Activated naive CD8-positive, alpha-beta T cell treated with anti-CD3 and anti-CD28 coated beads, Interleukin-2, amount 50 U/mL, for 24 hours (primary cell): ENCODE data around the gene MICAL2.
A peak's percentile ranks its signal among the peaks of the same experiment; 100 is the strongest.

Source experiments
- ATAC-seq: fragments of 150-1000 bp; cut with Tn5 transposase; one replicate; pipeline ENCODE4 v1.10.0; 2021
- DNase-seq: peaks from one replicate; pipeline ENCODE4 v3.0.0; 2021
- H3K27ac Mint-ChIP-seq: one replicate; pipeline ENCODE4 v1.8.0; 2021; ENCODE audit warnings: mild to moderate bottlenecking, mixed read lengths
- H3K27me3 Mint-ChIP-seq: one replicate; pipeline ENCODE4 v1.8.0; 2021; ENCODE audit warnings: mixed read lengths
- H3K36me3 Mint-ChIP-seq: one replicate; pipeline ENCODE4 v1.8.0; 2021; ENCODE audit warnings: low read depth, mixed read lengths
- H3K4me1 Mint-ChIP-seq: one replicate; pipeline ENCODE4 v1.8.0; 2021; ENCODE audit warnings: mixed read lengths
- H3K4me3 Mint-ChIP-seq: one replicate; pipeline ENCODE4 v1.8.0; 2021; ENCODE audit warnings: mild to moderate bottlenecking, moderate library complexity, mixed read lengths
- H3K9me3 Mint-ChIP-seq: one replicate; pipeline ENCODE4 v1.8.0; 2021; ENCODE audit warnings: mixed read lengths

The MICAL2 gene

GRCh38 chr11:12074529-12075195 lies 35.7 kb upstream of the MICAL2 start:
- no peak overlapping the region for H3K4me3 Mint-ChIP-seq
- no peaks in the 10 kb centered on the region for H3K36me3 Mint-ChIP-seq
- H3K27me3 Mint-ChIP-seq = no peaks in the 10 kb centered on the region
- no peak for ATAC-seq
- H3K27ac Mint-ChIP-seq = no peak overlapping the region
- H3K9me3 Mint-ChIP-seq = no peaks in the 10 kb centered on the region
- DNase-seq = no peak
- H3K4me1 Mint-ChIP-seq = peaks cover 4% of the 10 kb centered on the region

DNA sequence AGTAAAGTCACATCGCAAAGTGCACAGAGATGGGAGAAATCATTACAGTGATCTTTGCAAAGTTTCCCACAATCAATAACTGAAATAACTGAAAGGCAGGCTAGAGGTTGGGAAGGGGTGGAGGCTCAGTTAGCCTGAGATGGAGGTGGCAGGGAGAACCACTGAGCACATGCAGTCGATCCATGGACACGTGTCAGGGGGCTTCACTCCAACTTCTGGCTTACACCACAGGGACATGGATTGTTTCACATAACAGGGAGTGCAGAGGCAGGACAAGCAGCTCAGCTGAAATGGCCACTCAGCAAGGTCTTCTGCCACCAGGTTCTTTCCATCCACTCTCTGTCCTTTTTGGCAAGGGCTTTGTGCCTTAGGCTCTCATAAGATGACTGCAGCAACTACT lies 35.1 kb upstream of the MICAL2 start:
- Mint-ChIP-seq H3K36me3 (no peaks in the 10 kb centered on the region), H3K27ac (no peak overlapping the region), H3K9me3 (no peaks in the 10 kb centered on the region), H3K4me3 (no peak overlapping the region), H3K4me1 (peaks cover 6% of the 10 kb centered on the region), H3K27me3 (no peaks in the 10 kb centered on the region)
- DNase-seq (no peak), ATAC-seq (no peak)

DNA sequence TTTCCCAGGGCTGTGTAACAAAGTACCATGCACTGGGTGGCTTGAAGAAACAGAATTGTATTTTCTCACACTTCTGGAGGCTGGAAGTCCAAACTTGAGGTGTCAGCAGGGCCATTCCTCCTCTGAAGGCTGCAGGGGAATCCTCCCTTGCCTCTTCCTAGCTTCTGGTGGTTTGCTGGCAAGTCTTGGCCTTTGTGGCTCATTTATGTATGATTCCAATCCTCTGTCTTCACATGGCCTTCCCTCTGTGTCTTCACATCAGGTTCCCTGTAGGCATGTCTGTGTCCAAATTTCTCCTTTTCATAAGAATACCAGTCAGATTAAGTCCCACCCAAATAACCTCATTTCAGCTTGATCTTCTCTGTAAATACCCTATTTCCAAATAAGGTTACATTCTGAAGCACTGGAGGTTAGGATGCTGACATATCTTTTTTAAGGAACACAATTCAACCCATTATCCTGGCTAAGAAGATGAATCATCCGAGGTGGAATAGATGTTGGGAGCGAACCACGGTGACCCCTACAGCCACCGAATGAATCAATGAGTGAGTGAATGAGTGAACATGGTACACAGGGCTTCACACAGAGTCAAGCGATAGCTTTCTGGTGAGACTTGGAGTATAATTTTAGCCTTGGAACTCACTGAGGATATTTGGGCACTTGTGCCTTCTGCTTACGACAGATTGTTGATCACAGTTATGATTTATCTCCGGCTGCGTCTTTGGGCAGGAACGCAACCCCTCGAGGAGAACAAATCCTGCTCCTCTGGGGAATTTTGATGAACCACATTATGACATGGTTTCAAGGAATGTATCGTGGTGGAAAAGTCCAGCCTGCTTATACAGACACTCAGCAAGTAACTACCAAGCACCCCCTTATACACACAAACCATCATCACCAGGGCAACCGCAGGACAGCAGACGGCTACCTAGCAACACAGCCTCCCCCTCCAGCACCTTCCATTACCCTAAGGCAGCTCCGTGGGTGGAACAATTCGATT lies 34.3 kb upstream of the MICAL2 start:
- Mint-ChIP-seq H3K9me3 (no peaks in the 10 kb centered on the region), H3K27me3 (no peaks in the 10 kb centered on the region), H3K36me3 (no peaks in the 10 kb centered on the region), H3K27ac (no peak overlapping the region), H3K4me3 (no peak overlapping the region), H3K4me1 (peaks cover 9% of the 10 kb centered on the region)
- DNase-seq (no peak), ATAC-seq (no peak)

DNA sequence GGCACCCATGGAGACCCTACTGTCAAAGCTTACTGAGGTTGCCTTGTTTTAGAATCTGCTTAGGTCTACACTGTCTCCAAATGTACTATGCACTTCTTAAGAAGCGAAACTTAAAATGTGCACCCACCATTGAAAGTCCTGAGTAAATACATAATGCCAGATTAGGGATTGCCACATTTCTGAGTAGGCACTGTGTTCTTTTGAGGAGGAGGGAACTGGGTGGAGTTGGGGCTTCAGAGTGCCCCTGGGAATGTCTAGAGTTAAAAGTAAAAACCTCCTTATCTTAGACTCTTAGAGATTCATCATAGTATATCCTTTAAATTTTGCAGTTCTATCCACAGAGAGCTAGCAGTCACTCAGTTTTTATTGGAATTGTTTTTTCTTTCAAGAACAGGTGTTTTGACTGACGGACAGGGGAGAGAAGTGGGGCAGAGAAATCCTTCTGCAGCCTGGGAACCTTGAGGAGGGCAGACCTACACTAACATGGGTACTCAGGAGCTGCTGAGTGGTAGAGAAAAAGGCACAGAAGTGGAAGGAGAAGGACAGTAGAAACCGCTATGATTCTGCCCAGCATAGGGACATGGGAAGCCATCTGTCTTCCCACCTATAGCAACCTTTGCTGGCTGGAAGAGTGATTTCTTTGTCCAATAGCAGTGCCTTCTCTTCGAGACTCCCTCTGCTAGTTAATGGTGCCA lies 33.4 kb upstream of the MICAL2 start:
- Mint-ChIP-seq H3K27me3 (no peaks in the 10 kb centered on the region), H3K9me3 (no peaks in the 10 kb centered on the region), H3K36me3 (no peaks in the 10 kb centered on the region), H3K4me1 (peaks cover 9% of the 10 kb centered on the region), H3K4me3 (no peak overlapping the region), H3K27ac (no peak overlapping the region)
- DNase-seq (no peak), ATAC-seq (no peak)

DNA sequence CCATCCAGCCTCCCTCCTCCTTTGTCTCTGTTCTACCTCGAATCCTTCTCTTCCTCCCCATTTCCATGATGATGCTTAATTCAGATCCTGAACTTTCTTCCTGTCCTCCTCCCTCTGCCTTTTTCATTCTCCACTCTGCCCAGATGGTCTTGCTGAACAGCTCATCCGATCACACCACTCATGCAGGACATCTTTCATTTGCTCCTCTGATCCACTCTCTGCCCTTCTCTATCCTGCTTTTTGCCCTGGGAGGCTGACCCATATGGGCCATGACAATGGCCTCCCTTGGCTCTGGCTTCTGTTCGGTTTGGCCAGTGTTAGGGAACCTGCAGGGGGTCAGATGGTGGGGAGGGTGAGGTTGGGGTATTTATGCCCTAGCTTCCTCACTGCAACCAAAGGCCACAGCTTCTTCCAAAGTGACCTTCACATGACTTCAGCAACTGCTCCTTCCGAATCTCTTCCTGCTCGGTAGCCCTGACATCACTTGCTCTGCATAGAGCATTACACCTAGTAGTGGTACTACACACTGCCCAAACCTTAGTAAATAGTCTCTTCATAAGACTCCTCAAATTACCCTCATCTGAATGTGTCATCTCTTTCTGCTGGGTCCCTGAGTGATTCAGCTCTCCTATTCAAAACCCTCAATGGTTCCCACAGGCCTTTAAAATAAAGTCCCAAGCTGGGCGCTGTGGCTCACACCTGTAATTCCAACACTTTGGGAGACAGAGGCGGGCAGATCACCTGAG lies 32.7 kb upstream of the MICAL2 start:
- H3K27me3 Mint-ChIP-seq = no peaks in the 10 kb centered on the region
- no peaks in the 10 kb centered on the region for H3K36me3 Mint-ChIP-seq
- peak; percentile 36 for ATAC-seq
- no peaks in the 10 kb centered on the region for H3K9me3 Mint-ChIP-seq
- no peak overlapping the region for H3K4me3 Mint-ChIP-seq
- no peak overlapping the region for H3K27ac Mint-ChIP-seq
- no peak for DNase-seq
- peaks cover 4% of the 10 kb centered on the region for H3K4me1 Mint-ChIP-seq

DNA sequence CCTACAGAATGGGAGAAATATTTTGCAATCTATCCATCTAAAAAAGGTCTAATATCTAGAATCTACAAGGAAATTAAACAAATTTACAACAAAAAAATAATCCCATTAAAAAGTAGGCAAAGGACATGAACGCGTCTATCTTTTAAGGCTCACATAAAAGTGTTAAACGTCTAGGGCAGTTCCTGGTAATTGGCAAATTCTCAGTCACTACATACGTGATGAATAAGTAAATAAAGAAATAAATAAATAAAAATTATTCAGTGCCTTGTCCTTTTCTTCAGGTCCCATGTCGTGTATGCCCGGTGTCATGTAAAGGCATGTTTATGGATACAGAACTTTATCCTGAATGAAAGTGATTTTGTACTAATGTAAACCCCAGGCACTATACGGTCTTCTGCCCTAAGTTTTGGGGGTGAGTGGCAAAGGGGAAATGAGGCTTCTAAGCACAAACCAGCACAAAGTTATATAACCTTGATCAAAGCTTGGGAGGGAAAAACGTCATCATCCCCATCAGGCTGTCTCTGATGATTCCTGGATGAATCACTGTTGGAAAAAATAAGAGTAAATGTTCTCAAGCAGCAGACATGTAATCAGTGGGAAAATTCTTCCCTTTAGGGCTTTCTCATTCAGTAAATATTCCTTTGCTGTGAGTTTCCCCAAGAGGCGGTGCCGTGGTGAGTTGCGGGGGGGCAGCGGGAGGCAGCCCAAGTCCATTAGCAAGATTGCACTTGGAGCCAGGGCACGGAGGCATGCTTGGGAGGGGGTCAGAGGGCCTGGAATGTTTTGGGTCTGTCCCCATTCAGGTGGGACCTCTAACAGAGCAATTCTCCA lies 30.4 kb upstream of the MICAL2 start:
- Mint-ChIP-seq H3K4me3 (no peak overlapping the region), H3K27ac (no peak overlapping the region), H3K9me3 (no peaks in the 10 kb centered on the region), H3K27me3 (no peaks in the 10 kb centered on the region), H3K36me3 (no peaks in the 10 kb centered on the region), H3K4me1 (peaks cover 10% of the 10 kb centered on the region)
- no peak for DNase-seq
- ATAC-seq = no peak

DNA sequence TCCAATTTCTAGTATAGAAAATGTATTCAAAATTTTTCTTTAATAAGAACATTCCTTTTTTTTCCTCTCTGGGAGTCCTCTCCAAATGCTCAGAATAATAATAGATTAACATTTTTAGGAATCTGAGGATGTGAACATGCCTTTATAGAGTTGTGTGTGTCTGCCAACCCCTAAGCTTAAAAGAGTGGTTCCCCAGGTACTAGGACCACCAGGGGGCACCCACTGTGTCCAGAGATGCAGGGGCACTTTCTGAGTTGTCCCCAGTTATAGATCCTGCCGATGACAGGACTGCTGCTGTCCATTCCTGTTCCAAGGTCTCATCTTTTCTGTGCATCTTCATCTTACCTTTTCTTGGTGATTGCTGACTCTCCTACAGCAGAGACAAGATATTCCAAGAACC lies 27.0 kb upstream of the MICAL2 start:
- H3K4me1 Mint-ChIP-seq = peaks cover 39% of the 10 kb centered on the region

DNA sequence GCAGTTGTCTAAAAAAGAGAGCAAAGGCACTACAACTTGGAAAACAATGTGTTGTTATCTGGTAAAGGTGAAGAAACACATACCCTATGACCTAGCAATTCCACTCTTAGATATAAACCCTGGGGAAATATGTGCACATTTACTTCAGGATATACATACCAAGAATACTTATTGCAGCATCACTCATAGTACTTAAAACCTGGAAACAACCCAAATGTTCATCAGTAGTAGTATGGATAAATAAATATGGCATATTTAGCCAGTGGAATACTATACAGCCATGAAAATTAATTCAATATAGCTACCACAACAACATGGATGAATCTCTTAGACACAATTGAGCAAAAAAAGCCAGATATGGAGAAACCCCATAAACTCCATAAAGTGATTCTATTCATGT lies 26.1 kb upstream of the MICAL2 start:
- peaks cover 47% of the 10 kb centered on the region for H3K4me1 Mint-ChIP-seq
- DNase-seq (no peak), ATAC-seq (no peak)

More for the DNA sequence above, 27.0 kb upstream of the MICAL2 start:
- Mint-ChIP-seq H3K36me3 (no peaks in the 10 kb centered on the region), H3K9me3 (no peaks in the 10 kb centered on the region), H3K4me3 (no peak overlapping the region), H3K27me3 (no peaks in the 10 kb centered on the region), H3K27ac (no peak overlapping the region)
- DNase-seq (peak; percentile 31), ATAC-seq (no peak)

DNA sequence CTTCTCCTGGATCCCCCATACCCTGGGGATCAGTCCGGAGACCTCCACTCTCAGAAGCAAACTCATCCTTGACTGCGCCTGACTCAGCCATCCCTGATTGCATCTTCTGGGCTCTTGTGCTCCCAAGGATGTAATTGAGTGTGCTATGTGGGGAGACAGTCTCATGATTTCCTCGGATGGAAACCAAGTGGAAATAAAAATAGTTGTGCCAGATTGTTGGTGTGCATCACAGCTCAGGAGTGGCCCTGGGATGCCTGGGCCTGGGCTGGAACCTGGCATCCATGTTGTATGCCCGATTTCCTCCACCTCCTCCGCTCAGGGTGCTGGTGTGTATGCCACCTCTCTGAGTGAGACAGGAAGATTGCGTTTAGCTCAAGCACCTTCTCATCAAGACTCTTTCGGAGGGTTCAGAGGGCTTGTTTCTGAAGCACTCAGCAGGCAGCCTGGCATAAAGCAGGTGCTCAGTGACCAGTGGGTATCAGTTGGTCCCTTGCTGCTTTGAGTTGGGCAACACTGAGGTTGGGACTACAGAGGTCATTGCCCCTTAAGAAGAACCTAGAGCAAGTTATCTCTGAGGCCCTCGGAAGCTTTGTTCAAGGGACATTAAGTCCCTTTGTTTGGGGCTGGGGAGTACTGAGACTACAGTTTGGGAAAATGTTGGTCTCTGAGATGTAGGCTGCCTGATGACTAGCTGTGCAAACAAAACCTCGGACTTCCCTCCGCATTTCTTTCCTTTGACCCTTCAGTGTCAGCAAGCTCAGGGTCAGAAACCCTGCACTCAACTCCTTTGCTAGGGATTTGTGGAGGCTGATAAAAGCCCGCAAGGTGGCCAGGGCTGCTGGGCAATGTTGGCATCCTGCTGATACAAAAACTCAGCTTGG lies 24.8 kb upstream of the MICAL2 start:
- H3K9me3 Mint-ChIP-seq = no peaks in the 10 kb centered on the region
- H3K27ac Mint-ChIP-seq = no peak overlapping the region
- ATAC-seq = no peak
- no peaks in the 10 kb centered on the region for H3K27me3 Mint-ChIP-seq
- no peaks in the 10 kb centered on the region for H3K36me3 Mint-ChIP-seq
- H3K4me1 Mint-ChIP-seq = peaks cover 54% of the 10 kb centered on the region
- no peak overlapping the region for H3K4me3 Mint-ChIP-seq
- DNase-seq = no peak

More for the DNA sequence above, 26.1 kb upstream of the MICAL2 start:
- no peaks in the 10 kb centered on the region for H3K27me3 Mint-ChIP-seq
- H3K36me3 Mint-ChIP-seq = no peaks in the 10 kb centered on the region
- H3K9me3 Mint-ChIP-seq = no peaks in the 10 kb centered on the region
- no peak overlapping the region for H3K4me3 Mint-ChIP-seq
- no peak overlapping the region for H3K27ac Mint-ChIP-seq

DNA sequence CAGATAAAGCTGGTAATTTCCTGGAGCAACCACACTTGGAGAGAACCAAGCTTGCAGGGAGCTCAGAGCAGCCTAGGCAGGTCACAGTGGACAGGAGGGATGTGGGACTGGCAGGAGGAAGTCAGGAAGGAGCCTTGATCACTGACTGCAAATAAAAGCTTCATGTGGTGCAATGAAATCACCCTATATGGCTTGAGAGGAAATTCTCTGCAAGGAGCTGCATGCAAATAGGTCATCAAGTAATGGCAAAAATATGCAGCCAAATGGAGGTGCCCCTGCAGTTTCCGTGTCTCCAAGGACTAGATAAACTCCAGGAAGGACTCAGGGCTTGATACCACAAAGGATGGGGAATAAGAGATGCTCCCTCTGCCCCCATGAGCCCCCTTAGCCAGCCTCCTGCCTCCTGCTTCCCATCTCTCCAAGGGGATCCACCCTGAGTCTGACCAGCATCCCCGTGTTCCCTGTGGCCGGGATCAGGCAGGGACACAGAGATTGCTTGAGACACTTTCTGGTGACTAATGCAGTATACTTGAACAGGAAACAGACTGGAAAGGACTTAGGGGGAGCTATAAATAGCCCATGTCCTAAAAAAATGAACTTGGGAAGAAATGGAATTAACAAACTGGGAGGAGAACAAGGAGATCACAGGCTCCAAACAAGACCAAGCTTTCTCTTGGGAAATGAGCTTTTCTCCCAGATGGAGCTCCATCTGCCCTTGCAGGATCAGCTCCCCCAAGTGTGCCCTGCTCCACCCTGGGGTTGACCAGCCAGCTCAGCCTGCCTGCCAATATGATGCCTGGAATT lies 23.9 kb upstream of the MICAL2 start:
- Mint-ChIP-seq H3K27ac (peak overlapping the region; percentile 61), H3K36me3 (no peaks in the 10 kb centered on the region), H3K9me3 (no peaks in the 10 kb centered on the region), H3K4me1 (peaks cover 57% of the 10 kb centered on the region), H3K27me3 (no peaks in the 10 kb centered on the region), H3K4me3 (no peak overlapping the region)
- DNase-seq (no peak), ATAC-seq (no peak)

GRCh38 chr11:12087075-12088004 lies 23.1 kb upstream of the MICAL2 start:
- no peaks in the 10 kb centered on the region for H3K9me3 Mint-ChIP-seq

More at GRCh38 chr11:12087075-12088004, 23.1 kb upstream of the MICAL2 start:
- peak overlapping the region; percentile 39 for H3K4me3 Mint-ChIP-seq
- ATAC-seq (peak; percentile 89), DNase-seq (peak; percentile 34)
- no peaks in the 10 kb centered on the region for H3K27me3 Mint-ChIP-seq
- H3K4me1 Mint-ChIP-seq = peaks cover 57% of the 10 kb centered on the region
- H3K27ac Mint-ChIP-seq = peak overlapping the region; percentile 61
- no peaks in the 10 kb centered on the region for H3K36me3 Mint-ChIP-seq
